ENCODE results near the gene SYTL2. TPM values are rescaled to one million over a fixed set of nuclear protein-coding genes. Genes with fewer than 3 reads are reported as not detected.
A peak's percentile ranks its signal among the peaks of the same experiment; 100 is the strongest.
"Not testable (repeated sequence)": the region's sequence is repeated elsewhere in the genome, so short reads cannot be mapped to it uniquely, and the experiment has no call there.

Gene SYTL2
- polyA plus RNA-seq, 4 donors: 55.3 to 102 (median 82.5) TPM

DNA sequence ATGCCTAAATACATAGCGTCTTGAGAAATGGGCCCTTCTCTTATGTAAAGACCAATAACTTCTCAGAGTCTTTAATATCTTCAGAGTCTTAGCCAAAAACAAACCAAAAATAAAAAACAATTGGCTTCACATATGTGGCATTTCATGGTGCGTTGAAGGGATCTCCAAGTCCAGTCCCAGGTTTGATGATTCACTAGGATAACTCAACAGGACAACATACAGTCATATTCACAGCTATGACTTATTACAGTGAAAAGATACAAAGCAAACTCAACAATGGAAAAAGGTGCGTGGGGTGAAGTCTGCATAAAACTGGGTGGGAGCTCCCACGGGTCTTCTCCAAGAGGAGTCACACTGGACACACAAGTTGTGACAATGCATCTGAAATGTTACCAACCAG is 12.6 kb downstream of the SYTL2 start:
- DNase-seq (ENCODE audit: low read depth in 4 of 4, low spot score in 2 of 4): no peak

DNA sequence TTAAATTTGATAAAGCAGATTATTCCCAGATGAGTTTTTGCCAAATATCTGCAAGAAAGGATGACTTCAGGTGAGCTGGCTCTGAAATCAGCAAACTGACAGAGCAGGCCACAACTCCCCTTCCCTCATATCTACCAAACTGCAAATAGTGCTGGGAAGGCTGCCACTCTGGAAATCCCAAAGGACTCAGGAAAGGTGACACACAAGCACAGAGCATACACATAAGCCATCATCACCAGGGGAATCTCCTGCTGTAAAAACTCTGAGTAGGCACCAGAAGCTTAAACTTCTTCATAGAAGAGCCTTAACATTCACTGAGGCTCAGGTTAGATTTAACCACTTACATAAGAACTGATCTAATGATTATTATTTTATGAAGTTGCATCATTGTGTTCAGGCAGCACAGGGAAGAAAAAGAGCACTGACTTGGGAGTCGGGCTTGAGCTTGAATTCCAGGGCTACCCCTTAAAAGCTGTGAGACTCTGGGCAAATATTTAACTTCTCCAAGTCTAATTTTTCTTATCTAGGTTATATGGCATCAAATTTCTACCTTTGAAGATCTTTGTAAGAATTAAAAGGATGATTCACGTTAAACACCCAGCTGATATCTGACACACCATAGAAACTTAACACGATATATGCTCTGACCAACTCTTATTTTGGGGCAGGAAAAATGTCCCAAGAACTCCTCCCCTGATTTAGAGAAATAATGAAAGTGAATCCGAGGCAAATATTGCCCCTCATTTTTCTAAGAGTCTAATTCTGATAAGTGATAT is 15.0 kb downstream of the SYTL2 start:
- no peak for DNase-seq (ENCODE audit: low read depth in 4 of 4, low spot score in 2 of 4)

DNA sequence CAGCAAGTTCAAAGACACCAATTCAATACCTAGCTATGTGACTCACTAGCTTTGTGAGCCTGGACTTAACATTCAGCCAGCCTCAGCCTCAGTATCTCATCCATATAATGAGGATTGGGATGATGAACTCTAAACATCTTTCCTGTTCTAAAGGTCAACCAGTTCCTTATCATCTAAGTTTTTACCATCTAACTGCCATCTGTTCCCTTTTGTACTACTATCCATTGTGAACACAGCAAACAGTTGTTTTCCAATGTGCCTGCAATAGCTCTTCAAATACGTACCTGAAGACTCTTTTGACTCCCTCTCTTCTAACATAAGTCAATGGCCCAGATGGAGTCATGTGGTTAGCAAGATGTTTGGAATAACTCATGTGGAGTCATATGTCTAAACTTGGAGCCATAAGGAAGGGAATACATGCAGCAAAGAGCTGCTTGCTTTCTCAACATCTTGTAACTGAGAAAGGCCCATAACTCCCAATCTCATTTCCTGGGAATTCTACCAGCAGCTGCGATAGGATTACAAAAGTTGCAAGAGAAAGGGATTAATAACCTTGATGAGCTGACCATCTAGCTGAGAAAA is 19.4 kb downstream of the SYTL2 start:
- DNase-seq (ENCODE audit: low read depth in 4 of 4, low spot score in 2 of 4): no peak

DNA sequence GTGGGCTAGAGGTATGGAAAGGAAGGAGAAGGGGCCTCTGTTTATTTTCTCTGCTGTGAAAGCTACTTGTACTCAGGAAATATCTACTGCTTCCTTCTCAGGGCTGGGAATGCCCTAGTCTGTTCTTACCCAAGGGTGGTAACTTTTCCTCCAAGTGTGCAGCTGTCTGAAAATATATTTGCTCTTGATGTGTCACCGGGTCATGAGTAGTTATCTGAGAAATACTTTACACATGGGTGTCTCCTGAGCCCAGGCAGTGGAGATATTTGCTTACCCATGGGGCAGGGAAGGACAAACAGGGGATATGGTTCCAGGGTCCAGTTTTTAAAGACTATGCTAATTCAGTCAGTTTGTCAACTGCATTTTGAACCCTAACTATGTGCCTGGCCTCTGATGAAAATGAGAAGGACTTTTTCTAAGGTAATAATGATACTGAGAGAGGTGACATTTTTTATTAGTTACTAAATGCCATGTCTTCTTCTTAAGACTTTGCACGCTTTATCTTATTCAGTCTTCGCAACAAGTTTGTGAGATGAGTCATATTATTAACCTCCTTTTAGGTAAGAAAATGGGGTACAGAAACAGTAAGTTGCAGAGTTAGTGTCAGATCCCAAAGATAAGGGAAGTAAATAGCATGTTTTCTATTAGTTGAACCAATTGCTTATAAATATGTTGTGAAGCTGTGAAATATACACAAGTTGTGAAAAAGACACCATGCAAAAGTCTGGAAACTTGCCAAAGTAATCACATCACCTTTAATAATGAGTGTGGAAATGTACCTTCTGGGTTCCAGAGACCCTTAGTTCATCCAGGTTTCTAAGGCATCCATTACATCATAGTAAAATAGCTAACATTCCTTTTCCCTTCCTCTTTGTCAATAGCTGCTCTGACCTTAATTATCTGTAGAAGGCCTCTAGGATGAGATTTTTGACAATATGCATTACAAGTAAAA is 22.9 kb downstream of the SYTL2 start:
- DNase-seq (ENCODE audit: low read depth in 4 of 4, low spot score in 2 of 4): no peak

DNA sequence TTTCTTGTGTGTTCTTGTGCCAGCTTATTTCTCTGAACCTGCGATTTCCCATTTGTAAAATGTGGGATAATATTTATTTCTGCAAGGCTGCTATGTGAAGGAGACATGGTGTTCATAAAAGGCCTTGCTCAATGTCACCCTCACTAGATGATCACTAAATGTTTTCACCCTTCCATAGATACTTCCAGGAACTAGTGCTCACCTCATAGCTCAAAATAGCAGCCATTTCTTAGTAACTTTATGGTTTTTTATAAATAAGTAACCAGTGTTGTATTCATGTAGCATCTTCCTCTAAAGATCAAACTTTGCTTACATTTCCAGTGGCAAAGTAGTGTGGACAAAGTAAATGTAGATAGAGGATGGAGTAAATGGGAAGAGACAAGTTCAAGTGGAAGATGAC is 23.8 kb downstream of the SYTL2 start:
- no peak for DNase-seq (ENCODE audit: low read depth in 4 of 4, low spot score in 2 of 4)

GRCh38 chr11:85784480-85785265 is 26.3 kb downstream of the SYTL2 start:
- no peak for DNase-seq (ENCODE audit: low read depth in 4 of 4, low spot score in 2 of 4)

DNA sequence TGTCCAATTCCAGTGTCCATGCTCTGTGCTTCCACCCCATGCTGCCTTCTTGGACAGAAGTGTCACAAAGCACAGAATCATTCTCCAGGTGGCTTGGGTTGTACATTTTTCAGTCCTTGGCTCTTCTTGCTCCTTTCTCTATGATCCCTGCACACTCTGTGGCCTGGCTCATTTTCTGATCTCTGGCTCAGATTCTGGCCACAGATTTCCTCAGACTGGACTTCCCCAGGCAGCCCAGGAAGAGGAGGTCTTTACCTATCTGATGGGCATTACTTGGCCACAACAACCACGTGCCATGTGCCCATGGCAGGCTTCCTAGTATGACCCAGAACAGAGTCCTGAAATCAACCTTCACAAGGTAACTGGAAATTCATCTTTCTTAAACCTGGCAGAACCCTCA is 27.2 kb downstream of the SYTL2 start:
- no peak for DNase-seq (ENCODE audit: low read depth in 4 of 4, low spot score in 2 of 4)

GRCh38 chr11:85780780-85781517 is 30.0 kb downstream of the SYTL2 start:
- DNase-seq (ENCODE audit: low read depth in 4 of 4, low spot score in 2 of 4): not testable (repeated sequence)

DNA sequence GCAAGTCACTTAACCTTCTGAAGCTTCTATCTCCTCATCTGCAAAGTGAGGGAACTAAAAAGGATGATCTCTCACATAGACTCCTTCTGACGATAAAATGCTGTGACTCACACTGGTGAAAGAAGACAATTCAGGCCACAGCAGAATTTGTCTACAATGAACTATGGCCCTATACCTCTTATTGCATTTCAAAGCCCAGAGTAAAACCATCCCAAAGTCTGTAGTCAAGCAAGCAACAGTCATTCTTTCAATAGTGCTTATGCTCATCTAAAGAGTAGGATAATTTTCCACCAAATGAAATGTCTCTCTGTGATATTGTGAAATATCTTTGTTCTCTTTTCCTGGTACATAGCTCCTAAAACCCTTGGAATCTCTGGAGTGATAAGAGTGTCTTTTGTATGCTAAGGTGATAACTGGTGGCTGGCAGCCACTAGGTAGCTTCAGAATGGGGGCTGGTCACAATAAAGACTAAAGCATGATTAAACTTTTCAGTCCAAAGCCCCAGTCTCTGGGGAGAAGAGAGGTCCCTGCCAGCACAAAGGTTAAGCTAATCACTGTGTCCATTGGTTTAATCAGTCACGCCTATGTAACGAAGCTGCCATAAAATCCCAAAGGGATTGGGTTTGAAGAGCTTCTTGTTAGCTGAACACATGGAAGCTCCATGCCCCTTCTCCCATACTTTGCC is 30.8 kb downstream of the SYTL2 start:
- DNase-seq (ENCODE audit: low read depth in 4 of 4, low spot score in 2 of 4): no peak

DNA sequence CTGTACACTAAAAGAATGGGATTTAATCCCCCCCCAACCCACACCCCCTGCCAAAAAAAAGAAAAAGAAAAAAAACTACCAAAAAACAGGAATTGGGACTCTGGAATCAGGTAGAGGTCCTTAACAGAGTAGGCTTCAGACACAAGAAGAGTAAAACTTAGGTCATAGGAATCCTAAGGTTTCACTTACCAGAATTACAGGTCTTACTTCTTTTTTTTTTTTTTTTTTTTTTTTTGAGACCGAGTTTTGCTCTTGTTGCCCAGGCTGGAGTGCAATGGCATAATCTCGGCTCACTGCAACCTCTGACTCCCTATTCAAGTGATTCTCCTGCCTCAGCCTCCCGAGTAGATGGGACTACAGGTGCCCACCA is 33.4 kb downstream of the SYTL2 start:
- DNase-seq (ENCODE audit: low read depth in 4 of 4, low spot score in 2 of 4): not testable (repeated sequence)

- DNase-seq (ENCODE audit: low read depth in 4 of 4, low spot score in 2 of 4): no peak
Measured at GRCh38 chr11:85776951-85777602, 33.9 kb downstream of the SYTL2 start.

- no peak for DNase-seq (ENCODE audit: low read depth in 4 of 4, low spot score in 2 of 4)
Measured at GRCh38 chr11:85774256-85775101, 36.5 kb downstream of the SYTL2 start.

DNA sequence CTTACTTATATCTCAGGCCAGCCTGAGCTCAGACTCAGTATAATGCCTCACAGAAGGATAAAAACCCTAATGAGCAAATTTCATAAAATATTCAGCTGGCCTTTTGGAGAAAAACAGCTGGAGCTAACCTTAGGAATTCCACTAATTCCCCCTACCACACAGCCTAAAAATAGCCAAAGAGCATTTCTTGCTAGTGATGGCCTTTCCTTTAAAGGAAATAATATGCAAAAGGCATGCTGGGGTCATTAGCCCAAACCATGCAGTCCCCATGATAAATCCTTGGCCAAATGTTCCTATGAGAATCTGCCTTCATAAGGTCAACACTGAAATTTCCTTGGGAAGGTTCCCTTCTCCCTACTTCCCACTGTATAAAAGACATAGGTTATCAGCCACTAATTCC is 38.2 kb downstream of the SYTL2 start:
- peak in 1 of 4 donors; percentile 36 for DNase-seq (ENCODE audit: low read depth in 4 of 4, low spot score in 2 of 4)

GRCh38 chr11:85771568-85771967 is 39.4 kb downstream of the SYTL2 start:
- DNase-seq (ENCODE audit: low read depth in 4 of 4, low spot score in 2 of 4): no peak

DNA sequence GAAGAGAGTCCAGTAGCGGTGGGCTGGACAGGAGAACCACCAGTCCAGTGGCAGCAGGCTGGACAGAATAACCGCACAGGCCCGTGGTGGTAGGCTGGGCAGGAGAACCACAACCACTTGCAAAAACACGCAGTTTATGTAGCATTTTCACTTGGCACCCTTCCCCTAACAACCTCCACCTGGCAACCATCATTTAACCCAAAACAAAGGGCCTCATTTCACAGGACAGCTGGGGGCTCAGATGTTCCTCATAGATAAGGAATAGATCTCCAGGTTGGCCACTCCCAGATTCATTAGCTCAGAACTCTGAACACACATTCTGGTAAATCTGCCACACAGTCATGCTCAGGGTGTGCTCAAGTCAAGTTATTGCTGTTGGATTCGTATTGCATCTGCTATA is 41.2 kb downstream of the SYTL2 start:
- no peak for DNase-seq (ENCODE audit: low read depth in 4 of 4, low spot score in 2 of 4)

GRCh38 chr11:85768473-85769146 is 42.3 kb downstream of the SYTL2 start:
- no peak for DNase-seq (ENCODE audit: low read depth in 4 of 4, low spot score in 2 of 4)

DNA sequence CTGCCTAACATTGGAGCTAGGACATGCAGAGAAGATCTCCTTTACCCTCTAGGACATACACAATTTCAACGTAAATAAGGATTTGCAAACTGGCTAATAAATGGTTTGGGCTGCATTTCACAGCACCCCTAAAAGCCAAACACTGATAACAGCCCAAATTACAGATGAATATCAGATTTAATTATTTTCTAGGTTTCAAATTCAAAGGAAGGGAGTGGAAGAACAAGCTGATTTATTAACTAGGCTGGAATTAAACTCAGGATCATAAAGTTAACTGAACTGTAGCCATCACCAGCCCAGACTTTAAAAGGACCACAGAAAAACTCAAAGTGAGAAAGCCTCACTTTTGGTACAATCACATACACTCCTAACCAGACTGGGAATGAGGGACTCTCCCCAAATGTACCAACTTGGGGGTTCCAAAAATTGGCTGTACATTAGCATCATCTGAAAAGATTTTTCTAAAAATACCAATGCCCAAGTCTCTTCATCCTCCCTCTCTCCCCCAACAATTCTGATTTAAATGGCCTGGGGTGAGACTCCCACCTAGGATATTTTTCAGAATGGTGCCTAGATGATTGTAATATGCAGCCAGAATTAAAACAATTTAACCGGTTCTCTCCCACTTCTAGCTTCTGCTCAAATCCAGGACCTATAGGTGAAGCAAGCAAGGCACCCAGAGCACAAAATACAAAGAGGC is 43.5 kb downstream of the SYTL2 start:
- peak in 3 of 4 donors; percentile 60 to 70 (median 64) for DNase-seq (ENCODE audit: low read depth in 4 of 4, low spot score in 2 of 4)

Data from left renal cortex interstitium (tissue), 4 donors.